GM23338 (cell line): ENCODE data around the gene YPEL5. TPM values are rescaled to one million over a fixed set of nuclear protein-coding genes. Genes with fewer than 3 reads are reported as not detected.
A peak's percentile ranks its signal among the peaks of the same experiment; 100 is the strongest.

ENCODE experiments used
- ATAC-seq: fragments of 200-7000 bp; cut with Tn5 transposase; 3 replicates; pipeline ENCODE4 v1.9.1; 2020
- DNase-seq: peaks from one replicate; pipeline ENCODE4 v3.0.0-alpha.2; 2015; ENCODE audit warnings: low spot score
- H2AFZ ChIP-seq: fragments of 200-600 bp; sonication (generic); 2 replicates; pipeline ENCODE4 v1.8.0; 2016; ENCODE audit warnings: antibody characterized with exemption, mild to moderate bottlenecking, moderate library complexity
- H3F3A ChIP-seq: fragments of 200-600 bp; sonication (generic); replicated peaks from 2 replicates; pipeline ENCODE4 v1.8.0; 2017; ENCODE audit warnings: antibody characterized with exemption, mixed run types, low read depth
- H3K27ac ChIP-seq: fragments of 200-600 bp; sonication (generic); 2 replicates; pipeline ENCODE4 v1.6.1; 2016; ENCODE audit warnings: low read depth
- H3K27me3 ChIP-seq: fragments of 200-600 bp; sonication (generic); 2 replicates; pipeline ENCODE4 v1.8.0; 2016; ENCODE audit warnings: mild to moderate bottlenecking, mixed run types, moderate library complexity; ENCODE audit not compliant: insufficient read depth
- H3K36me3 ChIP-seq: fragments of 200-600 bp; sonication (generic); 2 replicates; pipeline ENCODE4 v1.8.0; 2016; ENCODE audit warnings: mild to moderate bottlenecking; ENCODE audit not compliant: insufficient read depth
- H3K4me1 ChIP-seq: fragments of 200-600 bp; sonication (generic); 2 replicates; pipeline ENCODE4 v1.8.0; 2016; ENCODE audit warnings: mild to moderate bottlenecking, moderate library complexity; ENCODE audit not compliant: insufficient read depth
- H3K4me2 ChIP-seq: fragments of 200-600 bp; sonication (generic); 2 replicates; pipeline ENCODE4 v1.7.1; 2017; ENCODE audit warnings: mixed run types
- H3K4me3 ChIP-seq: fragments of 200-600 bp; sonication (generic); 2 replicates; pipeline ENCODE4 v1.6.1; 2016; ENCODE audit warnings: mixed run types
- H3K79me2 ChIP-seq: fragments of 200-600 bp; sonication (generic); replicated peaks from 2 replicates; pipeline ENCODE4 v1.8.0; 2017; ENCODE audit warnings: mild to moderate bottlenecking; ENCODE audit not compliant: insufficient read depth
- H3K9me2 ChIP-seq: fragments of 200-600 bp; sonication (generic); 2 replicates; pipeline ENCODE4 v1.8.0; 2017; ENCODE audit not compliant: insufficient read depth
- H4K20me1 ChIP-seq: fragments of 200-600 bp; sonication (generic); replicated peaks from 2 replicates; pipeline ENCODE4 v1.8.0; 2017; ENCODE audit warnings: mild to moderate bottlenecking; ENCODE audit not compliant: insufficient read depth
- H3K27ac Mint-ChIP-seq: 2 replicates; pipeline ENCODE4 v1.8.0; 2020; ENCODE audit warnings: inconsistent platforms, mild to moderate bottlenecking, moderate library complexity, mixed read lengths
- H3K27me3 Mint-ChIP-seq: 3 replicates; pipeline ENCODE4 v1.8.0; 2022; ENCODE audit warnings: low read depth, mild to moderate bottlenecking, moderate library complexity, mixed read lengths, inconsistent platforms; ENCODE audit not compliant: insufficient read depth, poor library complexity
- H3K36me3 Mint-ChIP-seq: 3 replicates; pipeline ENCODE4 v1.8.0; 2021; ENCODE audit warnings: low read depth, mild to moderate bottlenecking, inconsistent platforms, moderate library complexity, mixed read lengths
- H3K4me1 Mint-ChIP-seq: 3 replicates; pipeline ENCODE4 v1.8.0; 2020; ENCODE audit warnings: mild to moderate bottlenecking, inconsistent platforms, mixed read lengths
- H3K4me3 Mint-ChIP-seq: 3 replicates; pipeline ENCODE4 v1.8.0; 2021; ENCODE audit warnings: moderate library complexity, mild to moderate bottlenecking, inconsistent platforms, mixed read lengths
- H3K9me3 Mint-ChIP-seq: 3 replicates; pipeline ENCODE4 v1.8.0; 2020; ENCODE audit warnings: moderate library complexity, mild to moderate bottlenecking, inconsistent platforms, mixed read lengths
- CREB1 ChIP-seq: fragments of 250-450 bp; sonication (Bioruptor Pico); IDR thresholded peaks from 2 replicates; pipeline ENCODE4 v1.5.0; 2020; ENCODE audit warnings: low read depth, mild to moderate bottlenecking, moderate library complexity
- ETS1 ChIP-seq: IDR thresholded peaks from 2 replicates; pipeline ENCODE4 v1.6.1; 2016; ENCODE audit warnings: antibody characterized with exemption
- EZH2phosphoT487 ChIP-seq: fragments of 200-600 bp; sonication (generic); IDR thresholded peaks from one replicate; pipeline ENCODE4 v1.8.1; 2018; ENCODE audit warnings: antibody characterized with exemption; ENCODE audit not compliant: unreplicated experiment
- JUNB ChIP-seq: IDR thresholded peaks from one replicate; pipeline ENCODE4 v1.6.1; 2016; ENCODE audit warnings: antibody characterized with exemption; ENCODE audit not compliant: unreplicated experiment
- NANOG ChIP-seq: IDR thresholded peaks from 2 replicates; pipeline ENCODE4 v1.6.1; 2016; ENCODE audit warnings: antibody characterized with exemption, borderline replicate concordance
- POLR2AphosphoS5 ChIP-seq: IDR thresholded peaks from 2 replicates; pipeline ENCODE4 v1.6.1; 2016; ENCODE audit warnings: antibody characterized with exemption, low read depth
- REST ChIP-seq: IDR thresholded peaks from one replicate; pipeline ENCODE4 v1.6.1; 2018; ENCODE audit warnings: antibody characterized with exemption; ENCODE audit not compliant: unreplicated experiment
- STAT1 ChIP-seq: IDR thresholded peaks from one replicate; pipeline ENCODE4 v1.6.1; 2016; ENCODE audit warnings: antibody characterized with exemption; ENCODE audit not compliant: unreplicated experiment
- ZNF114 ChIP-seq: fragments of 250-450 bp; sonication (Bioruptor Pico); IDR thresholded peaks from 2 replicates; pipeline ENCODE4 v1.5.0; 2020; ENCODE audit warnings: mild to moderate bottlenecking, moderate library complexity
- ZNF462 ChIP-seq: fragments of 250-450 bp; sonication (Bioruptor Pico); IDR thresholded peaks from 2 replicates; pipeline ENCODE4 v1.5.0; 2020; ENCODE audit warnings: mild to moderate bottlenecking, moderate library complexity
- polyA plus RNA-seq: library from polyadenylated mRNA; unstranded; fragments of >200 nt; fragmentation: Nextera tagmentation; extraction: Ambion mirVana; gene quantifications from 2 replicates; pipeline ENCODE4 v1.2.1, GENCODE V29; 2016
- total RNA-seq: library from RNA; depleted of rRNA; stranded (reverse); fragments of >200 nt; shearing (Covaris generic); gene quantifications from 2 replicates; pipeline ENCODE4 v1.2.3, GENCODE V29; 2014

YPEL5 gene
- total and polyA plus RNA-seq, 2 experiments from 2014 or later: 24.9 to 31.1 TPM

GRCh38 chr2:30205456-30205855 is 58.6 kb downstream of the YPEL5 start (continued):
- no peak for TF ChIP-seq ZNF462

- Mint-ChIP-seq H3K9me3 (no peaks in the 10 kb centered on the region), H3K4me1 (peaks cover 5% of the 10 kb centered on the region; the same call in 2 of the 3 replicates), H3K4me3 (no peak overlapping the region), H3K27ac (no peak overlapping the region), H3K36me3 (no peaks in the 10 kb centered on the region), H3K27me3 (no peaks in the 10 kb centered on the region)
- no peak overlapping the region for H3K27ac ChIP-seq
- no peak overlapping the region for H3K4me2 ChIP-seq
- ATAC-seq (no peak), DNase-seq (no peak)
- 0 out of 2 replicates have a peak, but pooled peaks cover 4% of the 10 kb centered on the region for H3K9me2 ChIP-seq
- no peak overlapping the region for H3K4me3 ChIP-seq
- no peaks in the 10 kb centered on the region for H3K36me3 ChIP-seq
- no peaks in the 10 kb centered on the region for H3F3A ChIP-seq
- no peaks in the 10 kb centered on the region for H4K20me1 ChIP-seq
- H3K79me2 ChIP-seq: no peaks in the 10 kb centered on the region
- no peaks in the 10 kb centered on the region for H3K4me1 ChIP-seq
- peak overlapping the region; percentile 11; the same call in 1 of the 2 replicates for H2AFZ ChIP-seq
- H3K27me3 ChIP-seq: no peaks in the 10 kb centered on the region
- TF ChIP-seq CREB1 (CRISPR knock-in tag): no peak
- TF ChIP-seq STAT1: no peak
- TF ChIP-seq ETS1: no peak
- no peak for TF ChIP-seq REST
- TF ChIP-seq JUNB: no peak
- TF ChIP-seq NANOG: no peak
- no peak for TF ChIP-seq ZNF114 (CRISPR knock-in tag)
- TF ChIP-seq POLR2AphosphoS5: no peak
- no peak for TF ChIP-seq EZH2phosphoT487
Observed at GRCh38 chr2:30206461-30207430, 59.9 kb downstream of the YPEL5 start.
